SK-N-SH (cell line): Measurements from ENCODE around the gene HGS. TPM values are rescaled to one million over a fixed set of nuclear protein-coding genes. Genes with fewer than 3 reads are reported as not detected.

Experiments used
- CTCF ChIA-PET: fragments of 300-600, 350-600 bp; formaldehyde crosslinking; extraction: SDS; loops from one replicate; lab custom pipeline; 2021; lab: Yijun Ruan, JAX
- POLR2A ChIA-PET: fragments of 350-600 bp; sonication (Branson Sonifier 250); formaldehyde crosslinking; extraction: SDS; loops from one replicate; lab custom pipeline; 2020; ENCODE audit warnings: antibody characterized with exemption, inconsistent platforms; lab: Yijun Ruan, JAX
- DNase-seq: peaks from one replicate; pipeline ENCODE4 v3.0.0; 2012
- H2AFZ ChIP-seq: fragments of 200-600 bp; sonication (generic); 2 replicates; pipeline ENCODE4 v1.8.1; 2016; ENCODE audit warnings: antibody characterized with exemption, mild to moderate bottlenecking, low read depth
- H3F3A ChIP-seq: fragments of 200-600 bp; sonication (generic); replicated peaks from 2 replicates; pipeline ENCODE3; 2016; ENCODE audit warnings: antibody characterized with exemption, mild to moderate bottlenecking; ENCODE audit not compliant: insufficient read depth
- H3K27ac ChIP-seq, 2 experiments: fragments of 200-500 bp in 1 of 2; fragments of 200-600 bp in 1 of 2; sonication (Bioruptor generic) in 1 of 2; sonication (generic), shearing (Covaris generic) in 1 of 2; 2 replicates each; pipeline versions ENCODE4 v1.5.1 to v1.6.1; 2014 to 2016; ENCODE audit warnings: low read depth in 2 of 2, inconsistent platforms in 1 of 2, low read length in 1 of 2, mild to moderate bottlenecking in 1 of 2, mixed read lengths in 1 of 2
- H3K27me3 ChIP-seq: fragments of 200-600 bp; sonication (generic), shearing (Covaris generic); 2 replicates; pipeline ENCODE4 v1.6.1; 2016; ENCODE audit warnings: mixed run types; ENCODE audit not compliant: insufficient read depth
- H3K36me3 ChIP-seq, 2 experiments: fragments of 200-500 bp in 1 of 2; fragments of 200-600 bp in 1 of 2; sonication (Bioruptor generic) in 1 of 2; sonication (generic) in 1 of 2; replicated peaks in 1 of 2; 2 replicates each; pipeline versions ENCODE3 to v1.5.1; 2014 to 2016; ENCODE audit warnings: low read length in 1 of 2, mild to moderate bottlenecking in 1 of 2; ENCODE audit not compliant: insufficient read depth in 2 of 2, control insufficient read depth in 1 of 2
- H3K4me1 ChIP-seq, 2 experiments: fragments of 200-500 bp in 1 of 2; fragments of 200-600 bp in 1 of 2; sonication (Bioruptor generic) in 1 of 2; sonication (generic), shearing (Covaris generic) in 1 of 2; 2 replicates each; pipeline versions ENCODE4 v1.5.1 to v1.6.1; 2014 to 2016; ENCODE audit warnings: low read depth in 1 of 2, low read length in 1 of 2, mixed run types in 1 of 2; ENCODE audit not compliant: insufficient read depth in 2 of 2, control insufficient read depth in 1 of 2
- H3K4me2 ChIP-seq: fragments of 200-600 bp; sonication (generic), shearing (Covaris generic); 2 replicates; pipeline ENCODE4 v1.6.1; 2017; ENCODE audit warnings: mixed run types
- H3K4me3 ChIP-seq, 2 experiments: fragments of 200-500 bp in 1 of 2; fragments of 200-600 bp in 1 of 2; sonication (Bioruptor generic) in 1 of 2; sonication (generic), shearing (Covaris generic) in 1 of 2; 2 replicates each; pipeline versions ENCODE4 v1.5.1 to v1.8.1; 2014 to 2016; ENCODE audit warnings: low read depth in 2 of 2, inconsistent platforms in 1 of 2, low read length in 1 of 2, mild to moderate bottlenecking in 1 of 2, mixed read lengths in 1 of 2, moderate library complexity in 1 of 2
- H3K79me2 ChIP-seq: fragments of 200-600 bp; sonication (generic); 2 replicates; pipeline ENCODE4 v1.8.1; 2017; ENCODE audit warnings: mild to moderate bottlenecking; ENCODE audit not compliant: insufficient read depth
- H3K9ac ChIP-seq: fragments of 200-600 bp; sonication (generic); 2 replicates; pipeline ENCODE4 v1.6.1; 2017; ENCODE audit warnings: mixed run types
- H3K9me2 ChIP-seq: fragments of 200-600 bp; sonication (generic); 2 replicates; pipeline ENCODE4 v1.6.1; 2017; ENCODE audit warnings: mixed run types
- H3K9me3 ChIP-seq: fragments of 200-600 bp; sonication (generic); 2 replicates; pipeline ENCODE4 v1.6.1; 2017; ENCODE audit warnings: mixed run types, mild to moderate bottlenecking, moderate library complexity
- H4K20me1 ChIP-seq: fragments of 200-600 bp; sonication (generic); 2 replicates; pipeline ENCODE4 v1.6.1; 2017; ENCODE audit warnings: mild to moderate bottlenecking, mixed run types; ENCODE audit not compliant: insufficient read depth
- FOSL2 ChIP-seq: IDR thresholded peaks from 2 replicates; pipeline ENCODE4 v1.4.0; 2012; ENCODE audit warnings: low read depth, mild to moderate bottlenecking, moderate library complexity, borderline replicate concordance
- GATA2 ChIP-seq: sonication (generic); formaldehyde crosslinking; IDR thresholded peaks from 2 replicates; pipeline ENCODE4 v1.5.0; 2020; ENCODE audit warnings: mild to moderate bottlenecking, missing genetic modification reagents
- POLR2AphosphoS5 ChIP-seq: IDR thresholded peaks from 2 replicates; pipeline ENCODE4 v1.6.1; 2012; ENCODE audit warnings: low read depth, low read length
- RAD21 ChIP-seq: IDR thresholded peaks from 2 replicates; pipeline ENCODE4 v1.6.1; 2012; ENCODE audit warnings: mild to moderate bottlenecking, low read length
- RXRA ChIP-seq: IDR thresholded peaks from 2 replicates; pipeline ENCODE4 v1.4.0; 2012; ENCODE audit warnings: low read depth, mild to moderate bottlenecking, borderline replicate concordance
- SIN3A ChIP-seq: IDR thresholded peaks from 2 replicates; pipeline ENCODE4 v1.6.1; 2012; ENCODE audit warnings: low read depth, mild to moderate bottlenecking, low read length, moderate library complexity, borderline replicate concordance
- SMC3 ChIP-seq: IDR thresholded peaks from 2 replicates; pipeline ENCODE4 v1.6.1; 2012; ENCODE audit warnings: low read depth, low read length, improper control_type of control experiment
- WGBS: methylation state at CpG from one replicate; pipeline ENCODE4 v1.1.6; 2017; ENCODE audit warnings: low lambda C conversion rate; 5-methylcytosine and 5-hydroxymethylcytosine counted together
- polyA plus RNA-seq, 3 experiments: library from polyadenylated mRNA; depleted of rRNA; stranded (reverse); fragments of >200 nt; gene quantifications; 2 replicates each; pipeline ENCODE4 v1.2.3, GENCODE V29; 2012

Gene HGS
- polyA plus RNA-seq, 1 of the 3 experiments (the other 2 are of a cell fraction), result 192 TPM

DNA sequence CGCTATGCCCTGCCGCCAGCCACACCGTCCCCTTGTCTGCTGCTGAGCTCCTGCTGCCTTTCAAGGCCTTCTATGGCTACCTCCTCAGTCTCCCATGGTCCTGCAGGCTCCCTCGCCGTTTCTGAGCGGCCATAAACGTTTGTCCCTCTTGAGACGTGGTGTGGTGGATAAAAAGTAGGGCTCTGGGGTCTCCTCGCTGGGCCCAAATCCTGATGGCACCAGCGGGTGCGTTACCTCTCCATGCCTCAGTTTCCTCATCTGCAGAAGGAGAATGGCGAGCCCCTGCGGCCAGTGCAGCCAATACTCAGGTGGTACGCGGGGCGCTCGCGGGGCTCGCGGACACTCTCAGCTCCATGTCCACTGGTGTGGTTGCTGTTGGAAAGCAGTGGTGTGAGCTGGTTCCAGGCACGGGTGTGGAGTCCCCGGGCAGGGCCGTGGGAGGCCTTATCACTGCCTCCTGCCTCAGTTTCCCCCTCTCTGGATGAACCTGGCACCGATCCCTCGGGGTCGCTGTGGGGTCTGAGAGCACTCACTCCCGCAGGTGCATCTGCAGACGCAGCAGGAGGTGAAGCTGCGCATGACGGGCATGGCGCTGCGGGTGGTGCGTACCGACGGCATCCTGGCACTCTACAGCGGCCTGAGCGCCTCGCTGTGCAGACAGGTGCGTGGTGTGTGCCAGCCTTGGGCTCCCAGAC, 30.7 kb downstream of the HGS start:
- no peak for DNase-seq
- ChIA-PET POLR2A (interaction anchor here (0.8 to 3.8 kb wide), 5 partner anchors 9 to 152 kb away, joined by 3 to 30 read pairs (median 6); partner anchors contain the start of gene MRPL12), CTCF (interaction anchor here (0.8 to 4.4 kb wide), 12 partner anchors 9 to 521 kb away, joined by 3 to 33 read pairs (median 4); partner anchors contain the start of gene MRPL12)
- peaks cover 22 to 33% of the 10 kb centered on the region in 2 experiments; a peak in 3 of 4 replicates for H3K4me1 ChIP-seq
- H3K4me3 ChIP-seq, result no peak overlapping the region
- no peak overlapping the region for H2AFZ ChIP-seq
- no peaks in the 10 kb centered on the region for H4K20me1 ChIP-seq
- no peak overlapping the region for H3K9ac ChIP-seq
- peaks cover 17% of the 10 kb centered on the region for H3F3A ChIP-seq
- H3K79me2 ChIP-seq, result peaks cover 24% of the 10 kb centered on the region; the same call in 1 of the 2 replicates
- 97% methylated on average over 39 of the region's 39 CpGs for WGBS
- peaks cover 0 to 9% of the 10 kb centered on the region in 2 experiments for H3K36me3 ChIP-seq
- TF ChIP-seq RAD21 (no peak), GATA2 (CRISPR knock-in tag) (no peak)
- no peaks in the 10 kb centered on the region for H3K9me2 ChIP-seq
- H3K4me2 ChIP-seq, result peak overlapping the region; percentile 89; the same call in 1 of the 2 replicates
- peak overlapping the region in 1 of 2 experiments; percentile 75; a peak in 1 of 4 replicates for H3K27ac ChIP-seq
- no peaks in the 10 kb centered on the region for H3K9me3 ChIP-seq
- H3K27me3 ChIP-seq, result no peaks in the 10 kb centered on the region

DNA sequence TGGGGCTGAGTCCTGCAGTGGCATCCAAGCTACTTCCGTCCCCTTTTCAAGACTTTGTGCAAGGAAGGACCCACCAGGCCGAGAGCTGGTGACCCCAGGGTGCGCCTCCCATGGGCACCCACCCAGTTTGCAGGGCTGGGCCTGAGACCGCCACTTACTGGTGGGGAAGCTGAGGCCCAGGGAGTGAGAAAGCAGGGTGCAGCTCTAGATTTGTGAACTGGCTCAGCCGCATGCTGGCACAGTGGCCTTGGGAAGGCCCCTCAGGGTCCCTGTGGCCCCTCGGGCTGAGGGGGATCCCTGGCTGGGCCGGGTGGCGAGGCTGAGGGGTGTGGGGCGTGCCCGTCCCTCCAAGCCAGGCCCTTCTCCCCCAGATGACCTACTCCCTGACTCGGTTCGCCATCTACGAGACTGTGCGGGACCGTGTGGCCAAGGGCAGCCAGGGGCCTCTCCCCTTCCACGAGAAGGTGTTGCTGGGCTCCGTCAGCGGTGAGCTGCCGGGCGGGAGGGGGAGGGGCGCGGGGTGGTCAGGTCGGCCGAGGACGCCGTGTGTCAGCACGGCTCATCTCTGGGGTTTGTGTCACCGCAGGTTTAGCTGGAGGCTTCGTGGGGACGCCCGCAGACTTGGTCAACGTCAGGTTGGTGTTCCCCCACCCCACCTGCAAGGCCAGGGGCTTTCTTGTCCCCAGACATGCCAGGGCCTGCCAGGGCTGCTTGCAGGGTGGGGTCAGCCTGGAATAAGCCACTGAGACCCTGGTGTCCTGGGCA, 31.5 kb downstream of the HGS start:
- Histone ChIP-seq H3K9me2 (no peaks in the 10 kb centered on the region), H3K9ac (no peak overlapping the region), H3K4me2 (no peak overlapping the region), H3F3A (peaks cover 14% of the 10 kb centered on the region), H3K4me3 (no peak overlapping the region), H3K36me3 (peaks cover 0 to 9% of the 10 kb centered on the region in 2 experiments), H2AFZ (no peak overlapping the region), H3K9me3 (no peaks in the 10 kb centered on the region), H3K27me3 (no peaks in the 10 kb centered on the region), H4K20me1 (no peaks in the 10 kb centered on the region), H3K4me1 (peaks cover 22 to 33% of the 10 kb centered on the region in 2 experiments; a peak in 3 of 4 replicates), H3K79me2 (peaks cover 24% of the 10 kb centered on the region; the same call in 1 of the 2 replicates), H3K27ac (no peak overlapping the region)
- TF ChIP-seq GATA2 (CRISPR knock-in tag), result no peak
- TF ChIP-seq SIN3A, result no peak
- TF ChIP-seq RXRA, result no peak
- TF ChIP-seq POLR2AphosphoS5, result no peak
- no peak for TF ChIP-seq FOSL2
- TF ChIP-seq SMC3, result no peak
- POLR2A ChIA-PET, result interaction anchor here (1.9 to 3.8 kb wide), 2 partner anchors 8 to 13 kb away, joined by 9 to 30 read pairs; partner anchors contain the start of gene MRPL12
- WGBS, result 94% methylated on average over 26 of the region's 32 CpGs
- DNase-seq, result no peak
- CTCF ChIA-PET, result interaction anchor here (0.8 to 4.4 kb wide), 8 partner anchors 8 to 305 kb away, joined by 3 to 33 read pairs (median 4); partner anchors contain the start of gene MRPL12
